ENCODE data around the gene MRPL55. TPM values are rescaled to one million over a fixed set of nuclear protein-coding genes. Genes with fewer than 3 reads are reported as not detected.

Gene MRPL55
- total RNA-seq, 1 experiment from 2014 or later: 85.4 TPM

DNA sequence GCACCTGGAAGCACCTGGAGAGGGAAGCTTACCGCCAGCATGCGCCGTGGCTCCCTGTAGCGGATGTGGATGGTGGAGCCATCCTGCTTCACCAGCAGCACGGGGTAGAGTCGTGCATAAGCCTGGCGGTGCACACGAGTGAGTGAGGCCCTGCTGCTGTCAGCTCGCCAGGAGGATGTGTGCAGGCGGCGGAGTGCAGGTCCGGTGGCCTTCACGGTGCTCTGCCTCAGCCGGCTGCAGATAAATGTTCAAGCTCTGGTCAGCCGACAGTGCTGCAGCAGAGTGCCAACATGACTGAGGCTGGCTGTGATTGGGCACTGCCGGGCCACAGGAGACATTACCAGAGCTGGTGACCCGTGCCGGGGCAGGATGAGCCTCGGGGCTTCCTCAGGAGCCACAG is 1.5 kb downstream of the MRPL55 start:
- no peaks in the 10 kb centered on the region for H3K9me3 Mint-ChIP-seq (ENCODE audit: unreplicated experiment)
- POLR2A ChIA-PET: interaction anchor here (4.0 to 10.8 kb wide), 3 partner anchors 14 to 59 kb away, joined by 42 to 128 read pairs (median 84); partner anchors contain the start of genes ARF1 and IBA57
- intact Hi-C loops (cut with micrococcal nuclease): loop anchor here (2.0 to 10.0 kb wide), 2 partner anchors 59 to 623 kb away; no protein-coding TSS in a partner anchor
- no peaks in the 10 kb centered on the region for H3K27me3 Mint-ChIP-seq (ENCODE audit: insufficient read depth, unreplicated experiment)
- no peak for DNase-seq (ENCODE audit: unreplicated experiment)
- CTCF ChIA-PET: interaction anchor here (0.5 to 3.9 kb wide), 6 partner anchors 20 to 1699 kb away, joined by 3 to 24 read pairs (median 5); partner anchors contain the start of genes IBA57 and PARP1
- BruUV-seq (replicated peaks): no TSS peak
- H3K36me3 Mint-ChIP-seq (ENCODE audit: insufficient read depth, unreplicated experiment): peaks cover 30% of the 10 kb centered on the region
- H3K27ac Mint-ChIP-seq (ENCODE audit: low read depth, unreplicated experiment): peak overlapping the region; percentile 92
- H3K4me3 Mint-ChIP-seq (ENCODE audit: unreplicated experiment): peak overlapping the region; percentile 95
- H3K4me1 Mint-ChIP-seq (ENCODE audit: insufficient read depth, unreplicated experiment): peaks cover 15% of the 10 kb centered on the region
- TF ChIP-seq CTCF (IDR thresholded peaks at IDR 0.05; ENCODE audit: unreplicated experiment): no peak

DNA sequence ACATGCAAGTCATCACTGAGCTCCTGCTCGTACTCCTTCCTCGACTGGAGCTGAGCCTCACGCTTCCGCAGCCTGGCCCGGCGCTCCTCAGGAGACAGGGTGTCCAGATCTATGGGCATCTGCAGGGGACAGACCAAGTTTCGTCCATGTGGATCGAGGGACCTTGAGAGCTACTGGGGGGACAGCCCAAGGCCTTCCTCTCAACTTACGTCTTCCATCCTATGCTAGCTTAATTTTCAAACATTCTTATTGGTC is 2.4 kb downstream of the MRPL55 start:
- POLR2A ChIA-PET: interaction anchor here (0.7 to 10.8 kb wide), 11 partner anchors 12 to 350 kb away, joined by 3 to 128 read pairs (median 3); partner anchors contain the start of genes ARF1, GUK1 and IBA57
- H3K9me3 Mint-ChIP-seq (ENCODE audit: unreplicated experiment): no peaks in the 10 kb centered on the region
- no peak for DNase-seq (ENCODE audit: unreplicated experiment)
- intact Hi-C loops (cut with micrococcal nuclease): loop anchor here (10.0 kb wide), 1 partner anchor 622 kb away; no protein-coding TSS in a partner anchor
- no peaks in the 10 kb centered on the region for H3K27me3 Mint-ChIP-seq (ENCODE audit: insufficient read depth, unreplicated experiment)
- H3K4me3 Mint-ChIP-seq (ENCODE audit: unreplicated experiment): no peak overlapping the region
- CTCF ChIA-PET: interaction anchor here (0.7 to 1.9 kb wide), 9 partner anchors 16 to 111 kb away, joined by 3 to 7 read pairs (median 5); partner anchors contain the start of gene IBA57
- no peak for TF ChIP-seq CTCF (IDR thresholded peaks at IDR 0.05; ENCODE audit: unreplicated experiment)
- peaks cover 15% of the 10 kb centered on the region for H3K4me1 Mint-ChIP-seq (ENCODE audit: insufficient read depth, unreplicated experiment)
- H3K36me3 Mint-ChIP-seq (ENCODE audit: insufficient read depth, unreplicated experiment): peaks cover 31% of the 10 kb centered on the region
- no TSS peak for BruUV-seq (replicated peaks)
- no peak overlapping the region for H3K27ac Mint-ChIP-seq (ENCODE audit: low read depth, unreplicated experiment)

- TF ChIP-seq CTCF (IDR thresholded peaks at IDR 0.05; ENCODE audit: unreplicated experiment): no peak
- H3K27ac Mint-ChIP-seq (ENCODE audit: low read depth, unreplicated experiment): no peak overlapping the region
- ChIA-PET CTCF (interaction anchor here (0.7 to 1.9 kb wide), 10 partner anchors 16 to 110 kb away, joined by 3 to 7 read pairs (median 5); partner anchors contain the start of gene IBA57), POLR2A (interaction anchor here (0.7 to 10.8 kb wide), 12 partner anchors 11 to 350 kb away, joined by 3 to 128 read pairs (median 3); partner anchors contain the start of genes ARF1, GUK1 and IBA57)
- H3K4me3 Mint-ChIP-seq (ENCODE audit: unreplicated experiment): no peak overlapping the region
- peaks cover 20% of the 10 kb centered on the region for H3K4me1 Mint-ChIP-seq (ENCODE audit: insufficient read depth, unreplicated experiment)
- DNase-seq (ENCODE audit: unreplicated experiment): no peak
- H3K9me3 Mint-ChIP-seq (ENCODE audit: unreplicated experiment): no peaks in the 10 kb centered on the region
- no TSS peak for BruUV-seq (replicated peaks)
- intact Hi-C loops (cut with micrococcal nuclease): loop anchor here (10.0 kb wide), 1 partner anchor 621 kb away; no protein-coding TSS in a partner anchor
- H3K27me3 Mint-ChIP-seq (ENCODE audit: insufficient read depth, unreplicated experiment): no peaks in the 10 kb centered on the region
- peaks cover 37% of the 10 kb centered on the region for H3K36me3 Mint-ChIP-seq (ENCODE audit: insufficient read depth, unreplicated experiment)
Measured at GRCh38 chr1:228105996-228106799, 2.9 kb downstream of the MRPL55 start.

Measured in MCF 10A (cell line).